Stimulated activated CD4-positive, alpha-beta T cell treated with anti-CD3 and anti-CD28 coated beads, TNF-alpha, amount 100 ng/mL, for 4 hours (primary cell): ENCODE results near the gene GIMAP1.
A peak's percentile ranks its signal among the peaks of the same experiment; 100 is the strongest.

ENCODE experiments used
- DNase-seq, 3 experiments: peaks; one replicate each; pipeline ENCODE4 v3.0.0-alpha.2; 2020; ENCODE audit warnings: low read depth in 3 of 3

The GIMAP1 gene

DNA sequence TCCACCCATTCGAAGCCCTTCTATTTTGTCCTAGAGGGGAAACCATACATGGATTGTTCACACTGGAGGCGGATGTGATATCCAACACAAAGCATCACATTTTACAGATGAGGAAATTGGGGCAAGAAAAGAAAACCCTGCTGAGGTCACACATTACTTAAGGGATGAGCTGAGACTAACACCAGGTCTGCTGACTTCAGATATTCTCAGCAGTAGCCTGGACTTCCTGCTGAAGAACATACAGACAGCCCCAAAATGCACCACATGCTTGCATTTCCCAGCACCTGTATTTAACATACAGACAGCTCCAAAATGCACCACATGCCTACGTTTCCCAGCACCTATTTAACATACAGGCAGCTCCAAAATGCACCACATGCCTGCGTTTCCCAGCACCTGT, 32.0 kb downstream of the GIMAP1 start:
- no peak for DNase-seq

DNA sequence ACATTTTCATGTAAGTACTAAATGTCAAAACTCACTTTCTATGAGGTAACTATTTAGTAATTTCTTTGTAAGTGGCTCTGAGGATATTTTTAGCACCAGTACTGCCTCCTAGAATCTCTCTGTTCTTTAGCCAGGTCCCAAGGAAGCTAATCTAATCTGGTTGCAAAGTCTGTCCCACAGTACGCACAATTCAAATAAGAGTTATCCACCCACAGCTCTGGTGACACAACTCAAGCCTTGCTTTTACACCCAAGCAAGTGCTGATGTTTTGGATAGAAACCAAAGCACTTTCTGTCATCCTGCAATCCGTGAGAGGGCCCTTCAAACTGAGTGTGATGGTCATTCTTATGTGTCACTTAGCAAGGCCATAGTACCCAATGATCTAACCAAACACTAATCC, 35.3 kb downstream of the GIMAP1 start:
- no peak for DNase-seq

DNA sequence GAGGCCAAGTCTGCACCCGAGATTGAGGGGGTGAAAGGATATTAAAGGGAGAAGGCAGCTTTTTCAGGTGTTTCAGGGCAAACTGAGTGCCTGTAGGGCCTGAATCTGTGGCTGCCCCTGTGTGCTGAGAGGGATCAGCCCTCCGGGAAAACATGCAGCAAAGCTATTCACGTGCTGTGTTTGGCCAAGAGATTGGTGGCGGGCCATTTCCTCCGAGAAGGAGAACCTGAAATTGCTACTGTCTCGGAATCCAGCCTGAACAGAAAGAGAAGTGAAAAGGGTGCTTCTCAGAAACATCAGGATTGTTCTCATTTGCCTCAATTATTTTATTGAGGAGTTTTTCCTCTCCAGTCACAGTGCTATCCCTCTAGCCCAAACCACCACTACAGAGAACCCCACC, 36.8 kb downstream of the GIMAP1 start:
- no peak for DNase-seq

DNA sequence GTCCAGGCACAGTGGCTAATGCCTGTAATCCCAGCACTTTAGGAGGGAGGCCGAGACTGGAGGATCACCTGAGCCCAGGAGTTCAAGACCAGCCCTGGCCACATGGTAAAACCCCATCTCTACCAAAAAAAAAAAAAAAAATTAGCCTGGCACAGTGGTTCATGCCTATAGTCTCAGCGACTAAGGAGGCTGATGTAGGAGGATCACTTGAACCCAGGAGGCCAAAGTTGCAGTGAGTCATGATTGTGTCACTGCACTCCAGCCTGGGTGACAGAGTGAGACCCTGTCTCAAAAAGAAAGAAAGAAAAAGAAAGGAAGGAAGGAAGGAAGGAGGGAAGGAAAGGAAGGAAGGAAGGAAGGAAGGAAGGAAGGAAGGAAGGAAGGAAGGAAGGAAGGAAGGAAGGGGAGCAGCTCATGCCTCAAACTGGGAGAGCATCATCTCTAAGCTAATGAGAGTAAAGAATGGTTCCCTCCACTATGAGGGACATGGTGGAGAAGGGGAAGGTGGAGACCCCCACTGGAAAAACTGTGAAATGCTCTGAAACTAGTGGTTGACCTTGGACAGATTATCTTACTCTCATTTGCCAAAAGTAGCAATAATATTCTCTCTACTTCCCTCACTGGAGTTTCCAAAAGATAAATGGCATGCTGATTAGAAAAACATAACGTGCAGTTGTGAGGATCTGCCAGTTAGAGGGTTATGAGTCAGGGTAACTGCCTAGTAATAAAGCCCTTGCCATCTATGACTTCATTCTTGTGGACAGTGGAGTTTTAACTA, 37.6 kb downstream of the GIMAP1 start:
- DNase-seq: no peak

DNA sequence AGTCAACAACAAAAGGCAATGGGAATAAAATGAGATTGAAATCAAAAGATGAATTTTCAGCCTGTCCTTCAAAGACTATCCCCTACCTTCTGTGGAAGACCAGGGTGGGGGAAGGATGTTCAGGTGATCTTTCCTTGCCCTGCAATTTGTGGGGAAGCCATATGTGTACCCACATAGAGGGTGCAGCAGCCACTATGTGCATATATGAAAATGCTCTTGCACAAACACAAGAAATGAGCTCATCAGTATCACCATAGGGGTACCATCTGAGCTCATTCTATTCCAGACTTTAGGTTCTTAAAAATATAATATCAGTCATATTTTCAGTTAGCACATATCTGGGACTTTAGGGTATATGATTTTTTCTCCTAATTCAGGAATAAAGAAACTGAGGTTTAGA, 38.5 kb downstream of the GIMAP1 start:
- DNase-seq: no peak

DNA sequence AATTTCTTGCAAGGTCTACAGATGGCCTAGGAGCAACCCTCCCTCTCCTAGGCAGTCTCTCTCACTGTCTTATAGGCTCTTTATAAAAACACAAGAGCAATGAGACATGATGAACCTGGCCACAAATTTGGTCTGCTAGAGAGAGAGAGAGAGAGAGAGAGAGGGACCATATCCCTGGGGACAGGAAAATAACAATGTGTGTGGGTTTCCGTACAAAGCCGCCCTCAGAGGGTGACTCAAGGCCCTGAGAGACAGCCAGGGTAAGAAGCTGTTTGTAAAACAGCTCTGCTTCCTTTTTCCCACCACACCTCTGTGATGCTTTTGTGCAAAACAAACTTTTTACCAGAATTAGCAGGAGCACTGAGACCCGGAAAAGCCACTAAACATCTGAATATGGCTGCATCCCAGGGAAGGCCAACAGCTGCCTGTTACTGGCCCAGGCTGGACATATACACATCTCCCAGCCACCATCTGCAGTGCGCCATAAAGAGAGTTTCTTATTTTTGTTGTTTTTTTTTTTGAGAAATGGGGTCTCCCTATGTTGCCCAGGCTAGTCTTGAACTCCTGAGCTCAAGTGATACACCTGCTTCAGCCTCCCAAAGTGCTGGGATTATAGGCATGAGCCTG, 39.2 kb downstream of the GIMAP1 start:
- DNase-seq: peak in 1 of 3 experiments; percentile 60

DNA sequence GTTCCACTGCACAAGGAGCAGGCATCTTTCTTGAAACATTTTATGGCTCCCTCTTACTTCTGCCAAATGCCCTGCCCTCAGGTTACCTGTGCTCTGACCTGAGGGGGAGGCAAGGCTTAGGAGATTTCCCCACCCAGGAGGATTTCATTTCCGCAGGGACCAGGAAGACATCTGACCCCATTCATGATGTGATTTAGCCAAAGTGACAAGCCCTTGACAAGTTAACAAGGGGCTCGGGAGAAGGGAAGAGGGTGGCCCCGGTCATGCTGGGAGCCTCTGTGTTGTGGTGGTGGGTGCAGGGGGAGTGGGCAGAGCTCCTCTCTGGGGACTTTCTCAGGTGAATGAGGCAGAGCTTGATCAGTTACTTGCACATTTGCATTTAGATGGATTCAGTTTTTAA, 39.8 kb downstream of the GIMAP1 start:
- DNase-seq: no peak

DNA sequence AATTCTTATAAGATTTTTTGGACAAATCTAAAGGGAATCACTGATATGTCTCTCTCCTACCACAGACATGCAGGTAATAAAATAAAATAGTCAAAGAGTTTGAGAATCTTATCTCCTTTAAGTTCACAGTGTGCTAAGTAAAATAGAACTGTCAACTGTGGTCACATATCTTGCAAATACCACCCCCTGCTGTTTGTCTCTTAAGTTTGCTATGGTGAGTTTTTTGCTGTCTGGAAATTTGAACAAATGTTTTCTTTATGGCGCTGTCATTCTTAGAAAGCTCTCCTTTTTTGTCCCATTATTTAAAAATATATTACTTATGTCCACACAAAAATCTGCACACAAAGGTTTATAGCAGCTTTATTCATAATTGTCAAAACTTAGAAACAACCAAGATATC, 40.4 kb downstream of the GIMAP1 start:
- no peak for DNase-seq

DNA sequence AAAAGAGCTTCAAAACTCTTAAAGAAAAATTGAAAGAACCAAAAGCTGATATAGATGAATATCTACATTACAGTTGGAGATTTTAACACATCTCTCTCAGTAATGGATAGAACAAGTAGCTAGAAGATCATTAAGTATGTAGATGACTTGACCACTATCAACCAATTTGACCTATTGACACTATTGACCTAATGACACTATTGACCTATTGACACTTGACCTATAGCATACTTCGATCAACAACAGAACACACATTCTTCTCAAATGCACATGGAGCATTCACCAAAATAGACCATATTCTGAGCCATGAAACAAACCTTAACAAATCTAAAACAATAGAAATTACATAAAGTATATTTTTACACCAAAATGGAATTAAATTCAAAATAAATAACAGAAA, 43.1 kb downstream of the GIMAP1 start:
- no peak for DNase-seq

DNA sequence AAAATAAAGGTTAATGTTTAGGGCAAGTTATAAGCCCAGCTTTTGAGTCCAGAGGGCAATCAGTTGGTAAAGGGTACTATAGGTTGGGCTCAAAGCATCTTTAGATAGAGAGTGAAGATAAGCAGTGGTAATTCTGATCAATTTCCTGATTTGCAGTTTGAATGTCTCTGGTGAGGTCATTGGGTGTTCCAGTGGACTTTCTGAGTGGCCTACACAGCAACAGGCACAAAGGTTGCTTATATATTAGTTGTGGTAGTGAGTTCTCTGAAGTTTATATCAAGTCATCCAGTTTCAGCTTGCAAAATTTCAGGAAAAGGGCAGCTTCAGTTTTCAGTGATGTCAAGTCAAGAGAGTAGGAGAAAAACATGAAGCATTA, 49.9 kb downstream of the GIMAP1 start:
- DNase-seq: no peak

DNA sequence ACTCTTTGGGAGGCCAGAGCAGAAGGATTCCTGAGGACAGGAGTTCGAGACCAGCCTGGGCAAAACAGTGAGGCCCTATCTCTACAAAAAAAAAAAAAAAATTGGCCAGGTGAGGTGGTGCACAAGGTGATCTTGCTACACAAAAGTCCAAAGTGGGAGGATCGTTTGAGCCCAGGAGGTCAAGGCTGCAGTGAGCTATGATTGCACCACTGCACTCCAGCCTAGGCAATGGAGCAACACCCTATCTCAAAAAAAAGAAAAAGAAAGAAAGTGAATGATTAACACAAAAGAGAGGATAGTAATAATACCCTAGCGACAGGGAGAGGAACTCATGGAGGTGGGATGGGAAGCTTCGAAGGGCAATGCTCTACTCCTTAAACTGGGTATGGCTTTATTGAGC, 53.4 kb downstream of the GIMAP1 start:
- DNase-seq: no peak
